Measurements from ENCODE around the gene METTL27.
"Not testable (repeated sequence)": the region's sequence is repeated elsewhere in the genome, so short reads cannot be mapped to it uniquely, and the experiment has no call there.

The METTL27 gene

GRCh38 chr7:73852500-73852899 lies 10.2 kb upstream of the METTL27 start:
- no peaks in the 10 kb centered on the region for H3K9me3 ChIP-seq
- TF ChIP-seq CTCF (IDR thresholded peaks at IDR 0.05) = no peak
- H3K4me1 ChIP-seq (ENCODE audit: control insufficient read depth in 1 of 2, insufficient read depth in 1 of 2, low read depth in 1 of 2, low read length in 1 of 2) = peaks cover 6% of the 10 kb centered on the region in 2 experiments
- no peak overlapping the region for H3K4me3 ChIP-seq (ENCODE audit: low read depth in 1 of 2, low read length in 1 of 2)
- H3K36me3 ChIP-seq = no peaks in the 10 kb centered on the region
- peaks cover 70% of the 10 kb centered on the region for H3K27me3 ChIP-seq
- no peak overlapping the region for H3K27ac ChIP-seq

- TF ChIP-seq CTCF (IDR thresholded peaks at IDR 0.05) = no peak
- Histone ChIP-seq H3K27me3 (peaks cover 65% of the 10 kb centered on the region), H3K27ac (no peak overlapping the region), H3K36me3 (no peaks in the 10 kb centered on the region), H3K4me3 (ENCODE audit: low read depth in 1 of 2, low read length in 1 of 2) (no peak overlapping the region), H3K9me3 (no peaks in the 10 kb centered on the region), H3K4me1 (ENCODE audit: control insufficient read depth in 1 of 2, insufficient read depth in 1 of 2, low read depth in 1 of 2, low read length in 1 of 2) (peaks cover 6% of the 10 kb centered on the region in 2 experiments)
These were observed 9.4 kb upstream of the METTL27 start for GRCh38 chr7:73851410-73852338.

- H3K4me3 ChIP-seq (ENCODE audit: low read depth in 1 of 2, low read length in 1 of 2) = no peak overlapping the region
These were observed 8.5 kb upstream of the METTL27 start for GRCh38 chr7:73850781-73851207.

GRCh38 chr7:73847941-73848723 lies 5.8 kb upstream of the METTL27 start:
- H3K27me3 ChIP-seq = peaks cover 61% of the 10 kb centered on the region
- no peaks in the 10 kb centered on the region for H3K4me1 ChIP-seq (ENCODE audit: control insufficient read depth in 1 of 2, insufficient read depth in 1 of 2, low read depth in 1 of 2, low read length in 1 of 2)
- TF ChIP-seq CTCF (IDR thresholded peaks at IDR 0.05) = no peak
- no peaks in the 10 kb centered on the region for H3K36me3 ChIP-seq
- H3K4me3 ChIP-seq (ENCODE audit: low read depth in 1 of 2, low read length in 1 of 2) = no peak overlapping the region
- H3K9me3 ChIP-seq = no peaks in the 10 kb centered on the region
- no peak overlapping the region for H3K27ac ChIP-seq

More at GRCh38 chr7:73850781-73851207, 8.5 kb upstream of the METTL27 start:
- H3K27me3 ChIP-seq = peaks cover 61% of the 10 kb centered on the region
- no peak for TF ChIP-seq CTCF (IDR thresholded peaks at IDR 0.05)
- no peaks in the 10 kb centered on the region for H3K36me3 ChIP-seq
- no peak overlapping the region for H3K27ac ChIP-seq
- H3K9me3 ChIP-seq = no peaks in the 10 kb centered on the region
- H3K4me1 ChIP-seq (ENCODE audit: control insufficient read depth in 1 of 2, insufficient read depth in 1 of 2, low read depth in 1 of 2, low read length in 1 of 2) = peaks cover 4% of the 10 kb centered on the region in 2 experiments

- H3K9me3 ChIP-seq; H3K4me3 ChIP-seq (ENCODE audit: low read depth in 1 of 2, low read length in 1 of 2); H3K27ac ChIP-seq; H3K36me3 ChIP-seq; H3K4me1 ChIP-seq (ENCODE audit: control insufficient read depth in 1 of 2, insufficient read depth in 1 of 2, low read depth in 1 of 2, low read length in 1 of 2): not testable (repeated sequence)
- H3K27me3 ChIP-seq = peaks cover 66% of the 10 kb centered on the region
These were observed 3.4 kb upstream of the METTL27 start for GRCh38 chr7:73845701-73846195.

Data from neutrophil (primary cell).